Astrocyte (in vitro differentiated cells and primary cell): Measurements from ENCODE around the gene EXOC6B. TPM values are rescaled to one million over a fixed set of nuclear protein-coding genes. Genes with fewer than 3 reads are reported as not detected.

Source experiments
- DNase-seq: peaks from one replicate; pipeline ENCODE4 v3.0.0-alpha.2; 2010; ENCODE audit warnings: low read depth
- FAIRE-seq: peaks from 2 replicates; lab custom pipeline; 2011; peaks lifted over from hg19 to GRCh38; lab: Jason Lieb, UNC
- H2AFZ ChIP-seq: 2 replicates; pipeline ENCODE4 v1.6.0; 2012; ENCODE audit warnings: low read depth, low read length, inconsistent platforms
- H3K27ac ChIP-seq: 2 replicates; pipeline ENCODE4 v1.5.1; 2011; ENCODE audit warnings: low read depth, low read length, inconsistent platforms
- H3K27me3 ChIP-seq: 2 replicates; pipeline ENCODE4 v1.6.0; 2011; ENCODE audit warnings: low read length, inconsistent platforms; ENCODE audit not compliant: insufficient read depth
- H3K36me3 ChIP-seq: 2 replicates; pipeline ENCODE4 v1.5.1; 2011; ENCODE audit warnings: low read length, inconsistent platforms; ENCODE audit not compliant: insufficient read depth
- H3K4me1 ChIP-seq: 2 replicates; pipeline ENCODE4 v1.5.1; 2011; ENCODE audit warnings: low read length, inconsistent platforms; ENCODE audit not compliant: insufficient read depth
- H3K4me2 ChIP-seq: 2 replicates; pipeline ENCODE4 v1.6.0; 2012; ENCODE audit warnings: low read length, inconsistent platforms
- H3K4me3 ChIP-seq: 2 replicates; pipeline ENCODE4 v1.5.1; 2011; ENCODE audit warnings: low read depth, mild to moderate bottlenecking, low read length, inconsistent platforms; ENCODE audit not compliant: insufficient read depth
- H3K79me2 ChIP-seq: 2 replicates; pipeline ENCODE4 v1.6.0; 2012; ENCODE audit warnings: mild to moderate bottlenecking, low read length, inconsistent platforms; ENCODE audit not compliant: insufficient read depth
- H3K9ac ChIP-seq: 2 replicates; pipeline ENCODE4 v1.6.0; 2012; ENCODE audit warnings: mild to moderate bottlenecking, low read length, inconsistent platforms
- H3K9me3 ChIP-seq: 2 replicates; pipeline ENCODE4 v1.5.1; 2012; ENCODE audit warnings: low read depth, mild to moderate bottlenecking, low read length, inconsistent platforms; ENCODE audit not compliant: insufficient read depth
- H4K20me1 ChIP-seq: 2 replicates; pipeline ENCODE4 v1.6.0; 2012; ENCODE audit warnings: low read length, inconsistent platforms; ENCODE audit not compliant: insufficient read depth
- H3K27ac Mint-ChIP-seq: one replicate; pipeline ENCODE4 v1.8.0; 2021; ENCODE audit warnings: mild to moderate bottlenecking, mixed read lengths; ENCODE audit not compliant: unreplicated experiment
- H3K27me3 Mint-ChIP-seq: one replicate; pipeline ENCODE4 v1.8.0; 2021; ENCODE audit warnings: low read depth, mixed read lengths; ENCODE audit not compliant: unreplicated experiment
- H3K36me3 Mint-ChIP-seq: one replicate; pipeline ENCODE4 v1.8.0; 2021; ENCODE audit warnings: low read depth, mixed read lengths; ENCODE audit not compliant: unreplicated experiment
- H3K4me1 Mint-ChIP-seq: one replicate; pipeline ENCODE4 v1.8.0; 2021; ENCODE audit warnings: low read depth, mixed read lengths; ENCODE audit not compliant: unreplicated experiment
- H3K4me3 Mint-ChIP-seq: one replicate; pipeline ENCODE4 v1.8.0; 2021; ENCODE audit warnings: mild to moderate bottlenecking, moderate library complexity, mixed read lengths; ENCODE audit not compliant: unreplicated experiment
- H3K9me3 Mint-ChIP-seq: one replicate; pipeline ENCODE4 v1.8.0; 2021; ENCODE audit warnings: mild to moderate bottlenecking, mixed read lengths; ENCODE audit not compliant: unreplicated experiment
- CTCF ChIP-seq: IDR thresholded peaks from 2 replicates; pipeline ENCODE4 v1.5.1; 2011; ENCODE audit warnings: low read depth, mild to moderate bottlenecking, inconsistent platforms, low read length, moderate library complexity; ENCODE audit not compliant: insufficient read depth
- EZH2 ChIP-seq: IDR thresholded peaks from 2 replicates; pipeline ENCODE4 v1.6.1; 2012; ENCODE audit warnings: mild to moderate bottlenecking, low read length, inconsistent platforms; ENCODE audit not compliant: insufficient read depth
- total RNA-seq: library from RNA; stranded (reverse); gene quantifications from 2 replicates; pipeline ENCODE4 v1.2.1, GENCODE V29; 2021

EXOC6B gene
- total RNA-seq, 1 donor from 2014 or later, result 31.8 TPM

GRCh38 chr2:72841462-72842125 lies 15.8 kb upstream of the EXOC6B start:
- no peaks in the 10 kb centered on the region for H3K36me3 Mint-ChIP-seq
- Histone ChIP-seq H3K27me3 (peaks cover 3% of the 10 kb centered on the region), H3K4me1 (no peaks in the 10 kb centered on the region), H3K9me3 (no peaks in the 10 kb centered on the region), H4K20me1 (no peaks in the 10 kb centered on the region), H3K9ac (no peak overlapping the region), H2AFZ (no peak overlapping the region), H3K27ac (no peak overlapping the region), H3K79me2 (no peaks in the 10 kb centered on the region), H3K4me3 (no peak overlapping the region), H3K36me3 (no peaks in the 10 kb centered on the region), H3K4me2 (no peak overlapping the region)
- H3K4me1 Mint-ChIP-seq, result peaks cover 4% of the 10 kb centered on the region
- H3K9me3 Mint-ChIP-seq, result peaks cover 1% of the 10 kb centered on the region
- TF ChIP-seq EZH2 (no peak), CTCF (no peak)
- no peak overlapping the region for H3K4me3 Mint-ChIP-seq
- H3K27me3 Mint-ChIP-seq, result peaks cover 4% of the 10 kb centered on the region
- no peak overlapping the region for H3K27ac Mint-ChIP-seq
- FAIRE-seq, result no peak
- DNase-seq, result no peak

GRCh38 chr2:72840066-72840465 lies 14.2 kb upstream of the EXOC6B start:
- Mint-ChIP-seq H3K27me3 (peaks cover 10% of the 10 kb centered on the region), H3K27ac (no peak overlapping the region), H3K4me1 (peaks cover 4% of the 10 kb centered on the region), H3K9me3 (peaks cover 1% of the 10 kb centered on the region), H3K36me3 (no peaks in the 10 kb centered on the region), H3K4me3 (no peak overlapping the region)
- no peak overlapping the region for H3K4me2 ChIP-seq
- peaks cover 7% of the 10 kb centered on the region for H3K27me3 ChIP-seq
- DNase-seq, result no peak
- FAIRE-seq, result no peak
- H2AFZ ChIP-seq, result no peak overlapping the region
- H3K79me2 ChIP-seq, result no peaks in the 10 kb centered on the region
- no peak overlapping the region for H3K27ac ChIP-seq
- H4K20me1 ChIP-seq, result no peaks in the 10 kb centered on the region
- TF ChIP-seq CTCF, result no peak
- no peak for TF ChIP-seq EZH2
- no peaks in the 10 kb centered on the region for H3K4me1 ChIP-seq
- H3K36me3 ChIP-seq, result no peaks in the 10 kb centered on the region
- H3K9me3 ChIP-seq, result no peaks in the 10 kb centered on the region
- H3K4me3 ChIP-seq, result no peak overlapping the region
- no peak overlapping the region for H3K9ac ChIP-seq

GRCh38 chr2:72837171-72837570 lies 11.3 kb upstream of the EXOC6B start:
- Mint-ChIP-seq H3K4me3 (no peak overlapping the region), H3K27me3 (peaks cover 11% of the 10 kb centered on the region), H3K9me3 (no peaks in the 10 kb centered on the region), H3K27ac (no peak overlapping the region), H3K4me1 (peaks cover 4% of the 10 kb centered on the region), H3K36me3 (no peaks in the 10 kb centered on the region)
- DNase-seq (no peak), FAIRE-seq (no peak)
- Histone ChIP-seq H3K36me3 (no peaks in the 10 kb centered on the region), H3K4me2 (no peak overlapping the region), H3K9ac (no peak overlapping the region), H2AFZ (no peak overlapping the region), H3K4me1 (no peaks in the 10 kb centered on the region), H4K20me1 (no peaks in the 10 kb centered on the region), H3K79me2 (no peaks in the 10 kb centered on the region), H3K27ac (no peak overlapping the region), H3K9me3 (no peaks in the 10 kb centered on the region), H3K27me3 (peaks cover 4% of the 10 kb centered on the region), H3K4me3 (no peak overlapping the region)
- TF ChIP-seq CTCF, result no peak
- no peak for TF ChIP-seq EZH2
